Fibroblast of skin of abdomen (primary cell): ENCODE data around the gene TAF1C.
"Not testable (repeated sequence)": the region's sequence is repeated elsewhere in the genome, so short reads cannot be mapped to it uniquely, and the experiment has no call there.

Experiments used
- DNase-seq: peaks from one replicate; pipeline ENCODE4 v3.0.0-alpha.2; 2013

Gene TAF1C

DNA sequence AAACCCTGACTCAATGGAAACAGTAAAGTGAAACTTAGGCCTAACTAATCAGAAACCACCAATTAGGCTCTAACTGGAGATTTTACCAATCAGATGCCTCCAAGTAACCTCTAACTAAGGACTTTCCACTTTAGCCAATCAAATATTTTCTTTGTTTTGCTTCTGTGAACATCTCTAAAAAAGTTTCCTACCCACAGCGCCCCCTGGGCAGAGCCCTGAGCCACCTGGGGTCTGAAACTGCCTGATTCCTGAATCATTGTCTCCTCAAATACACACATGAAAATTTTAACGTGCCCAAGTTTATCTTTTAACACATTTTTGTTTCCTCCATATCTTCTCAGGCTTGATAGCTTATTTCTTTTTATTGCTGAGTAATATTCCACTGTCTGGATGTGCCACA, 23.1 kb upstream of the TAF1C start:
- DNase-seq = no peak

DNA sequence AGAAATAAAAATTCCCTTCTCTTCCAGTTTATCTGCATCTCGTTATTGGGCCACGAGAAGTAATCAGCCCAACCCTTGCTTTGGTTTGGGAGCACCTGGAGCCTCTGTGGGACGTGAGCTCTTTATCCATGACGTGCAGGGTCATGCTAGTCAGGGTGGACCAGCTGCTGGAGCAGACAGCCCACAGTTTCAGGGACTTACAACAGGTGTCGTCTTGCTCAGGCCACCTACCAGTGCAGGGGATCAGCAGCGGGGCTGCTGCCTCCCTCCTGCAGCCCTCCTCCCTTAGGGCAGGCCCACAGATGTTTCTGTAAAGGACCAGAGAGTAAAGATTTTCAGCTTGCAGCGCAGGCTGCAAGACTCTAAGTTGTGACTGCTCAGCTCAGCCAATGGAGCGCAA, 21.0 kb upstream of the TAF1C start:
- DNase-seq = no peak

DNA sequence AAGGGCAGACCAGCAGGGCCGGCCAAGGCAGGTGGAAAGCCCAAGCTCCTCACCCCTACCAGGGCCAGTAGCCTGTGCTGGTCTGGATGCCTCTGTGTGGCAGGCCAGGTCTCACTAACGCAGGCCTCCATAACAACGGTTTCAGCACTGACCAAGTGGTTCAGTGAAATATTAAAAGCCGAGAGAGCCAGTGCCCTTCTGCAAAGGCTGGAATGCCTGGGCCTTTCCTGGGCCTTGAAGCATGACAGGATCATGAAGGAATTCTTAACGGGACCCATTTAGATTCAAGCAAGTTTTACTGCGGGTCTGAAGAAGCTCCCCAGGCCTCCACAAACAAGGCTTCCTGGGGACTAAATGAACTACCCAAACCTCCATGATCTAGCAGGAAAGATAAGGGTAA, 20.4 kb upstream of the TAF1C start:
- DNase-seq = no peak

DNA sequence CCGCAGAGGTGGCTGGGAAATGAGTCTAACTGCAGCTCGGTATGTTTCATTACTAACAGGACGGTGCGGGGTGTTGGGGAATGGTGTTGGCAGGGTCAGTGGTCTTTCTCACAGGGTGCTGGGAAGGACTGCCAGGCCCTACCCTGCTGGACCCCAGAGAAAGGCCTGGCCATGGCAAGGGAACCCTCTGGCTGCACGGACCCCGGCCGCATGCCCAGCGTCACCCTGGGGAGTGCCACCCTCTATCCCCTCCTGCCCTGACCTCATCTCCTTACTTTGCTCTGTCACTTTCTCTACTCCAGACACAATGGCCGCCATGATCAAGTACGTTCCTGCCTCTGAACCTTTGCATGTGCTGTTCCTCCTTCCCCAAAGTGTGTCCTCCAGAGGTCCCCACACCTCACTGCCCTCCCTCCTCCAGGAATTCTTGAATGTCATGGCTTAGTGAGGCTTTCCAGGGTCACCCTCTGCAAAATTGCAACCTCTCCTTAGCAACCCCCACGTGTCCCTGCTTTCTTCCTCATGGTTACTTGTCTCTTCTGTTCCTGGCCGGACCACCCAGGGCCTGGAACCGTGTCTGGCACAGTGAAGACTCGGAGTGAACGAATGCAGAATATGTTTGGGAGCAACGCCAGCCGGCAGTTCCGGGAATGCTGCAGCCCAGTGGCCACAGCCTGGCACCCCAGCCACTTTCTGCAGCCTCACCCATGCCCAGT, 19.3 kb upstream of the TAF1C start:
- DNase-seq = no peak

DNA sequence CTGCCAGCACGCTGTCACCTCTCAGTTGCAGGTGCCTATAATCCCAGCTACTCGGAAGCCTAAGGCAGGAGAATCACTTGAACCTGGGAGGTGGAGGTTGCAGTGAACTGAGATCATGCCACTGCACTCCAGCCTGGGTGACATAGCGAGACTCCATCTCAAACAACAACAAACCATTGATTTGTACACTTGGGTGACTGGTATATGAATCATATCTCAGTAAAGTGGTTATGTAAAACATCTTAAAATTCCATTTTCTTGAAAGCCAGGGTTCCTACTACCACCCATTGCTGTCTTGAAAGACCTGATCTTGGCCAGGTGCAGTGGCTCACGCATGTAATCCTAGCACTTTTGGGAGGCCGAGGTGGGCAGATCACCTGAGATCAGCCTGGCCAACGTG, 18.3 kb upstream of the TAF1C start:
- not testable (repeated sequence) for DNase-seq

DNA sequence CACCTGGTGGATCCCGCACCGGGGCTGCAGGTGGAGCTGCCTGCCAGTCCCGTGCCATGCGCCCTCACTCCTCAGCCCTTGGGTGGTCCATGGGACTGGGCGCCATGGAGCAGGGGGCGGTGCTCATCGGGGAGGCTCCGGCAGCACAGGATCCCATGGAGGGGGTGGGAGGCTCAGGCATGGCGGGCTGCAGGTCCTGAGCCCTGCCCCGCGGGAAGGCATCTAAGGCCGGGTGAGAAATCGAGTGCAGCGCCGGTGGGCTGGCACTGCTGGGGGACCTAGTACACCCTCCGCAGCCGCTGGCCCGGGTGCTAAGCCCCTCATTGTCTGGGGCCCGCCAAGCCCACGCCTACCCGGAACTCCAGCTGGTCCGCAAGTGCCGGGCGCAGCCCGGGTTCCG, 17.7 kb upstream of the TAF1C start:
- DNase-seq = not testable (repeated sequence)

DNA sequence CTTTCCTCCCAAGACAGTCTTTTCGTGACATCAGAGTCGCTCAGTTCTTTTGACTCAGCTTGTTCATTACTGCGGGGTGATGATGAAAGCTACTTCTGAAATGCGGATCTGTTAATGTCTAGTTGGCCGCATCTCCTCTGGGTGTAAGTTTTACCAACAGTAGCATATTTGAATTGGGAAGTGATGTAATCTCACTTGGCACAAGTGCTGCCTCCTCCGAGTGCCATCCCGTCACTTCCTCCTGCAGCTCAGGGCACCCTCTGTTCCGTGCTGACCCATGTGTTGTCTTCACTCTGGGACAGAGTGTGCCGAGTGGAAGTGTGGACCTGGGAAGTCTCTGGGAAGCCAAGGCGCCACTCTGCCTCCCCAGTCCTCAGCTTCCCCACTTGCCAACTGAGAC, 13.0 kb upstream of the TAF1C start:
- no peak for DNase-seq

DNA sequence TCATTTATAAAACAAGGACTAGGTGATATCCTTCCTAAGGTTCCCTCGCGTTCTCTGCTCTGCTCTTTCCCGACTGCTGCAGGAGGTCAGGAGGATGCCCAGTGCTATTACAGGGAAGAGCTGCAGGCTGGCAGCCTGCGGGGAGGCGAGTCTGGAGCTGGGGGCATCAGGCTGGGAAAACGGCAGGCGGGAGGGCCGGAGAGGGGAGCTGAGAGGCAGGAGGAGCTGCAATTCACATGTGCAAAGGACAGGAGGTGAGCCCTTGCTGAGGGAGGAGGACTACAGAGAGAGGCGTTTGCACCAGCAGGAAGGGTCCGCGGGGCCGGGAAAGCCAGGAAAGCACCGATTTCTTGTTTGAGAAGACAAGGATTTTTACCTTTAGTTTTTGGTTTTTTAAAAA, 12.2 kb upstream of the TAF1C start:
- DNase-seq = no peak

DNA sequence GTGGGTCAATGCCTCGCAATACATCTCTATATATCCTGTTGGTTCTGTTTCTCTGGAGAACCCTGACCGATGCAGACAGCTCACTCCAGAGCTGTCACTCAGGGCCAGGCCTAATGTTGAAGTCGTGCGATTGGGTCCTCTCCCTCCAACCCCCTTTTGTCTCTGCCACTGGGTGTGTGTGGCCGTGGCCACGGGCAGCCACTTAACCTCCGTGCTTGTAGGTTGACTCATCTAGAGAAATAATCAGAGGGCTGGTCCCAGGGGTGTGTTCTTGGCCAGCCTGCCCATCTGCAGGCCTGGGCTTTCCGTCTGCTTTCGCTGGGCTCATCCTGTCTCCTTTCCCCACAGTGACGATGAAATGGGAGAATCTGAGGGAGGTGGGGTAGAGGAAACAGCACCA, 11.5 kb upstream of the TAF1C start:
- peak; percentile 36 for DNase-seq

DNA sequence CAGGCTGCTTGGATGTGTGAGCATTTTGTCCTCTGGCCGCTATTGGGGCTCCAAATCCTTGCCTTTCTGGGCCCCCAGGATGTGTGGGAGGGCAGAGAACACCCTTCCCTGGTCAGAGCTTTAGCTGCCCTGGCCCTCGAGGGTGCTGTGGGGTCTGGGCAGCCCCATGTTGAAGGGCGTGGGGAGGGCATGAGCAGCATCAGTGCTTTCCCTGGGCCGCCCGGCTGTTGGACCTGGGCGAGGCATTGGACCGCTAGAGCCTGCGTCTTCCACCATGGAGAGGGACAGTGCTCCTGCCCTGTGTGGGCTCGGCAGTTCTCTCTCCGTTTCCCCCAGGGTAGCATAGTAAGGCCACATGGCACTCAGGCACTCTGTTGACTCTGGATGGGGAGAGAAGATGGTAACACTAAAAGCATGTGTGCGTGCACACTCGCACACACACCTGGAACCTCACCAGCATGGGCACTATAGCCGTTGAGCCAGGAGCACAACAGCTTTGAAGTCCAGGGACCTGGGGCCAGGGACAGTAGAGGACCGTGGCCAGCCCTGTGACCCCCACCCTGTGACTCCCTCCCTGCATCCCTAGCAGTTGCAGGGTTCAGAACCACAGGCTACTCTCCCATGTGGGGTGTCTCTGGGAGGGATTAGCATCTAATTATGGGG, 10.7 kb upstream of the TAF1C start:
- no peak for DNase-seq

DNA sequence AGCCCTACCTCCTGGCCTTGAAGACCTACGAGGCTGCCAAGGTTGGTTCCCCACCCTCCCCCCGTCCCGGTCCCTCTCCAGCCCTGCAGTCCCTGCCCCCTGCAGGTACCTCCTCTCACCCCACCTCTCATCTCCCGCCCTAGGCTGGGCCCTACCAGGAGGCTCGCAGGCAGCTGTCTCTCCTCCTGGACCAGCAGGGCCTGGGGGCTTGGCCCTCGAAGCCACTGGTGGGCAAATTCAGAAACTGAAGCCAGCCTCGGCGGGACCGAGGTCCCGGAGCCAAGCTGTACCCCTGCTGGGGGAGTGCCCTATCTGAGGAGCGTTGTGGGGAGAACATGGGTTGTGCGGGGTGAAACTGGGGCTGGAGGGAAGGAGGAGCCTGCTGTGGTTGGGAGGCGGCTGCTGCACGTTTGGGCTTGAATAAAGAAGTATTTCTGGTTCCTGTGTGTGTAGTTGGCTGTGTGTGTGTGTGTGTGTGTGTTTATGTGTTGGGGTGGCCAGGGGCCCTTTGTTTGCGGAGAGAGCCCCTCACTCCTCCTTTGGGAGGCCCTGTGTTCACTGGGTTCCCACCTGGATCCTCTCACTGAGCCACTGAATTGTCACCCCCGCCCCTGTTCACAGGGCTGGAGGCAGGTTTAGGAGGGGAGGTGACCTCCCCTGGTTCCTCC, 10.0 kb upstream of the TAF1C start:
- DNase-seq = no peak

DNA sequence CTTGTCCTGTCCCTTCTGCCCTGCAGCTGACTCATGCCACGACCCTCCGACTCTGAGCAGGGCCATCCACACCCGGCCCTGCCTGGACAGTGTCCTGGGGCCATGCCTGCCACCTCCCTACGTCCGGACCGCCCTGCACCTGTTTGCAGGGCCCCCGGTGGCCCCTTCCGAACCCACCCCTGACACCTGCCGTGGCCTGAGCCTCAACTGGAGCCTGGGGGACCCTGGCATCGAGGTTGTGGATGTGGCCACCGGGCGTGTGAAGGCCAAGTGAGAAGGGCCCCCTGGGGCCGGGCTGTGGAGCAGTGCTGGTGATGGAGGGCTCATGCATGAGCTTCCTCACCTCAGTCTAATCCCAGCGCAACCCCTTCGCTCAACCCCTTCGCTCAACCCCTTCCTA, 9.2 kb upstream of the TAF1C start:
- no peak for DNase-seq

DNA sequence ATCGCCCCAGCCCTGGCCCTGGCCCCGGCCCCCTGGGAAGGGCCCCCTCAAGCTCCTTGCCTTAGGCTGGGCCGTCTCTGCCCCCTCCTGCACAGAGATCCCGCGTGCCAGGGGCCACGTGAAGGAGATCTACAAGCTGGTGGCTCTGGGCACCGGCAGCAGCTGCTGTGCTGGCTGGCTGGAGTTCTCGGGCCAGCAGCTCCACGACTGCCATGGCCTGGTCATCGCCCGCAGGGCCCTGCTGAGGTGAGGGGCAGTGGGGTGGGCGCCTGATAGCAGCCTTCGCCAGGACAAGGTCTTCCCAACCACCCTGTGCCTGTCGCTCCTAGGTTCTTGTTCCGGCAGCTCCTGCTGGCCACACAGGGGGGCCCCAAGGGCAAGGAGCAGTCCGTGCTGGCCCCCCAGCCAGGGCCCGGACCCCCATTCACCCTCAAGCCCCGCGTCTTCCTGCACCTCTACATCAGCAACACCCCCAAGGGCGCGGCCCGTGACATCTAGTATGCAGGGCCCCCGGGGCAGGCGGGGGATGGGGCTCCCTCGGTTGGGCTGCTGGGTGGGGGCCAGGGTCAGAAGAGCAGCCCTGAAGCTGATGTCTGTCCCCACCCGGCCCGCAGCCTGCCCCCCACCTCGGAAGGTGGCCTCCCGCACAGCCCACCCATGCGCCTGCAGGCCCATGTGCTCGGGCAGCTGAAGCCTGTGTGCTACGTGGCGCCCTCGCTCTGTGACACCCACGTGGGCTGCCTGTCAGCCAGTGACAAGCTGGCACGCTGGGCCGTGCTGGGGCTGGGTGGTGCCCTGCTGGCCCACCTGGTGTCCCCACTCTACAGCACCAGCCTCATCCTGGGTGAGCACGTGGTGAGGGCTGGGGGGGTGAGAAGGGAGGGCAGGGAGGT, 8.6 kb upstream of the TAF1C start:
- no peak for DNase-seq

DNA sequence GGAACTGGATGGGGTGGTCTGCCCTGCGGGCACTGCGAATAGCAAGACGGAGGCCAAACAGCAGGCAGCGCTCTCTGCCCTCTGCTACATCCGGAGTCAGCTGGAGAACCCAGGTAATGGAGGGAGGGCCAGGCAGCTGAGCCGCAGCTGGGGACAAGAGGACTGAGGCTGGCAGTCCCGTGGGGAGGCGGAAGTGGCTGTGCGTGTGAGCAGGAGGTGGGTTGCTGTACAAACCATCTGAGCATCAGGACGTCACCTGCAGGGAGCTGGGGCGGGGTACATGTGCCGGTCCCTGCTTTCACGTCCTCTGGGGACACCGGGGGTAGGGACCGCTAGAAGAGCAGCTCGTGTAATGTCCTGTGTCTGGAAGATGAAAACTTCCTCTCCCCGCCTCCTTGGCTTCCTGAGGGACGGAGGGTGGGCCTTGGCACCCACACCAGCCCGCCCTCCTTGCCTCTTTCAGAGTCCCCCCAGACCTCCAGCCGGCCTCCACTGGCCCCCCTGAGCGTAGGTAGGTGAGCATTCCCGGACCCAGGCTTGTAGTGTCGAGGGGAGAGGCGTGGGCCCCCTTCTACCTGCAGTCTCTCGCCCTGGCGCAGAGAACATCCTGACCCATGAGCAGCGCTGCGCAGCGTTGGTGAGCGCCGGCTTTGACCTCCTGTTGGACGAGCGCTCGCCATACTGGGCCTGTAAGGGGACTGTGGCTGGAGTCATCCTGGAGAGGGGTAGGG, 7.8 kb upstream of the TAF1C start:
- no peak for DNase-seq

DNA sequence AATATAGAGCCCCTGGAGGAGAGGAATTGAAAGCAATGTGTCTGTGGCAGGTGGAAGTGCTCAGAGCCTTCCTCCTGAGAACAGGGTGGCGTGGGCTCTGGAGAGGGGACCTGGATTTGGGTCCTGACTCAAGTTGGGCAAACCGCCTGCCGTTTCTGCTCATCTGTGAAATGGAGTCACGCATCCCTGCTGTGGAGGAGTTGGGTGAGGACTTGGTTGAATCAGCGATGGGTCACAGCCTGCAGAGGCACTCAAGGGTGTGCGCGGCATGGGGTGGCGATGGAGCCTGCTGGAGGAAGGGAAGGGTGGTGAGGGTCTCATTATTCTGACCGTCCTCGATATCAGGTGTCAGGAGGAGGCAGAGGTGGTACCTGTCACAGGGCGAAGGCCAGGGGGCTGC, 7.2 kb upstream of the TAF1C start:
- DNase-seq = no peak

DNA sequence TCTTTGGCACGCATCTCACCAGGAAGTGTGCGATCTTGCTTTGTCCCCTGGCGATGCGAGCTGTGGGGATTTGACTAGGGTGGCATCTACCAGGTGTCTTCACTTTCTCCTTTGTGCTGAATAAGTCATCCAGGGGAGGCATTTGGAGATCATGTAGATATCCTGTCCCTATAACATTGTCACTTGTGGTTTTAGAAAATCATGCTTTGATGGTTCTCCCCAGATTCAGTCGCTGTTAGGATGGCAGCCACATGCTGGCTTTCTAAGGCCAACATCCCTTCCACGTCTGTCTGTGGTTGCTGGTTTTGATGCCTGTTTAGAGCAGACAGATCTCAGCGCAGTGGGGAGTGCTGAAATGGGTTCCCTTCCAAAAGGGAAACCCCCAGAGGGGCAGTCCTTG, 6.6 kb upstream of the TAF1C start:
- DNase-seq = no peak

DNA sequence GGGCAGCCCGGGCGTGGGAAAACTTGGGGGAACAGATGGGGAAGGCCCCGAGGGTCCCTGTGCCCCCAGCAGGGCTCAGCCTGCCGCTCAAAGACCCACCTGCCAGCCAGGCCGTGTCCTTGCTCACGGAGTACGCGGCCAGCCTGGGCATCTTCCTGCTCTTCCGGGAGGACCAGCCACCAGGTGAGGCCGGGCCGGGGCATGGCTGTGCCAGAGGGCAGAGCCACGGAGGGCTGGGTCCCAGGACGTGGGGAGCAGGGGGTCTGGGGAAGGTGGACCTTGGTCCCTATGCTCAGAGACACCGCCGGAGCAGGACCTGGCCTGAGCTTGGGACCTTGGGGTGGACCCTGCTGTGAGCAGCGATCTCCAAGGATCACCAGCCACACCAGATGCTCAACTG, 4.6 kb upstream of the TAF1C start:
- DNase-seq = no peak

DNA sequence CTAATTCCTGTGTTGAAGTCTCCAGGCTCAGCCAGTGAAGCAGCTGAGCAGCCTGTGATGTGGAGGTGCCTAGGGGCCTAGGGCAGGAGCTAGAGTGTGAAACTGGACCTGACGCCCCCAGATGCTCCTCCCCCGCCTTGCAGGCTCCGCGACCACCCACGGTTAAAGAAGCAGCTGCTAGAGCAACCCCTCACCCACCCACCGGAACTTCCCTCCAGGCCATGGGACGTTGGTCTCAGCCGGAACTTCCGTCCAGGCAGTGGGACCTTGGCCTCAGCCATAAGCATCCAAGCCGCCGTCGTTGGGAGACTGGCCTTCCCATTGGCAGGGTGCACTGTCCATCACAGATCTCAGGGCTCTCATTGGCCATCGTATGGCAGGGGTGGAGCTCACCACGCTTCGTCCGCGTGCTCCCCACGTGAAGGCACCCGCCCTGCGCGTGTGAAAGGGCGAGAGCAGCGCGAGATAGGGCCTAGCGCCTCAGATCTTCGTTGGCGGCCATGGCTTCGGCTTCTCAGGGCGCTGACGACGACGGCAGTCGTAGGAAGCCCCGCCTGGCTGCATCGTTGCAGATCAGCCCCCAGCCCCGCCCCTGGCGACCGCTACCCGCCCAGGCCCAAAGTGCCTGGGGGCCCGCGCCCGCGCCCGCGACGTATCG, 4.0 kb upstream of the TAF1C start, which contains the start of gene ADAD2:
ADAD2 (plus strand) TSS at position 427 of the 658 bp plus-strand sequence; CDS start at position 501, 74 bp downstream.
- no peak for DNase-seq

DNA sequence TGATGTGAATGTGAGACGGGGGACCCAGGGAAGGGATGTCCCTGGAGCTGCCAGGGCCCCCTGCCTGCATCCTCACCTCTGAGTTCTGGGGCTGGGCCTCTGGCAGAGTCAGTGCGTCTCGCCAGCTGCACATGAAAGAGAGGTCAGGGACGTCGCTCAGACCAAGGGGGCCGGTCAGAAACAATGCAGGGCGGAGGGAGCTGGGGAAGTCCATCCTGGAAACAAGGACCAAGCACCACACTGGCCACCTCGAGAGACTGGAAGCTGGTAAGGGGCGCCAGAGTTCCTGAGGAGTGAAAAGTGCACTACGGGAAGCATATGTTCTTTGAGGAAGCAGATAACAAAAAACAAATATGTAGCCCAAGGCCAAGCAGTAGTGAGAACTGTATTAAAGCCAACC, 2.1 kb downstream of the TAF1C start:
- no peak for DNase-seq

DNA sequence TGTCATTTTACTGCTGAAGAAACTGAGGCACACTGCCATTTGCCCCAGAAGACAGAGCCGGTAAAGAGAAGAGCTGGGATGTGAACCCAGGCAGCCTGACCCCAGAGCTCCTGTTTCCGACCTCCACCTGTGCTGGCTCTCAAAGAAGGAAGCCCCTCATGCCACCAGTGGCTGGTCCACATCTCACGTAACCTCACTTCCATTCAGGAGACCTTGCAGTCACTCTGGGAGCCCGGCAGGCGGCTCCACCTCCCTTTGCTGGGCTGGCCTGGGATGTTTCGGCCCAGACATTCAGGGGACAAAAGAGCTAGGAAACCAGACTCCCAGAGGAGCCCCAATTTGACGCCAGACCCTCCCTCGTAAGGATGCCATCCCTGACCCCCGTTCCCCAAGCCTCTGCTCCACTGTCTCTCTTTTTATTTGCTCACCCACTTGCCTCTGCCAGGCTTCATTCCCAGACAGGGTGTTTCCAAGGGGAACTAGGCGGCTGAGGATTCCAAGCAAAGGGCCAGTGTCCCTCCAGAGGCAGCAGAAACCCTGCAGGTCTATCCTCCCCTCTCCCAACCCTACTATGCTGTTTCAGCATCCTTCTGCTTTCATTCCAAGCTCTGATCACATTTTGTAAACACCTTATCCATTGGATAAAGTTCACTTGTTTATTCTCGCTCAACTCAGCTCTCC, 2.8 kb downstream of the TAF1C start:
- DNase-seq = no peak

DNA sequence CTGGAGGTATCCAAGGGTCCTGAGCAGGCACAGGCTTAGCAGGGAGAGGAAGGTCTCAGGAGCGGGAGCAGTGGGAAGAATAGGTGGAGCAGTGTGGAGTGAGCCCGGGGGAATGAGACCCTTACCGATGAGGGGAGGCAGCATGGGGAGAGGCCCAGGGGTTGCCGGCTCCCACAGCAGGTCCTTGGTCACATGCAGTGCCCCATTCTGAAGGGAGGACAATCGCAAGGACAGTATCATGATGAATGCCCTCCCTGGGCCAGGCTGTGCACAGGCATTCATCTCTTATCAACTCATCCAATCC, 3.3 kb downstream of the TAF1C start:
- no peak for DNase-seq
